ENCODE results near the gene GATA5.

The GATA5 gene, protein sequence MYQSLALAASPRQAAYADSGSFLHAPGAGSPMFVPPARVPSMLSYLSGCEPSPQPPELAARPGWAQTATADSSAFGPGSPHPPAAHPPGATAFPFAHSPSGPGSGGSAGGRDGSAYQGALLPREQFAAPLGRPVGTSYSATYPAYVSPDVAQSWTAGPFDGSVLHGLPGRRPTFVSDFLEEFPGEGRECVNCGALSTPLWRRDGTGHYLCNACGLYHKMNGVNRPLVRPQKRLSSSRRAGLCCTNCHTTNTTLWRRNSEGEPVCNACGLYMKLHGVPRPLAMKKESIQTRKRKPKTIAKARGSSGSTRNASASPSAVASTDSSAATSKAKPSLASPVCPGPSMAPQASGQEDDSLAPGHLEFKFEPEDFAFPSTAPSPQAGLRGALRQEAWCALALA

DNA sequence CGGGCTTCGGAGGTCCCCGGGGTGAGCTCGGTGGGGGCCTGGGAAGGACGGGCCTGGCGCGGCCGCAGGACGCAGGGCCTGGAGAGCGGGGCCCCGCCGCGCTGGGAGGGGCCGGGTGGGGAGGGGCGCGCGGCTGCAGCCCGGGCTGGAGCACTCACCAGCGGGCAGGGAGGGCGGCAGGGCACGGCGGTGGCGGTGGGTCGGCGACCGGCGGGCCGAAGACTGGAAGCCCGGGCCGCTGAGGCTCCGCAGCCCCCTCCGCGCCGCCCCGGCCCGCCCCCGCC, at the start of gene GATA5:
Gene GATA5, minus strand, starts transcription at position 224 of the 284 bp plus-strand sequence. CDS start 474 bp downstream, outside the sequence.
- Histone ChIP-seq H3K9ac (ENCODE audit: insufficient read length) (no peak within 1 kb of the TSS), H3K27ac (no peak within 1 kb of the TSS), H3K9me3 (ENCODE audit: low read depth, low read length) (no peaks in the 10 kb centered on the region), H3K36me3 (ENCODE audit: insufficient read depth, low read length) (no peaks in the 10 kb centered on the region), H3K4me3 (no peak within 1 kb of the TSS)
- DNase-seq (ENCODE audit: low read depth, low spot score), result no peak
- no peak for TF ChIP-seq FOXP2 (optimal IDR thresholded peaks at IDR 0.05; ENCODE audit: control extremely low read depth, extremely low read length, insufficient read depth)

DNA sequence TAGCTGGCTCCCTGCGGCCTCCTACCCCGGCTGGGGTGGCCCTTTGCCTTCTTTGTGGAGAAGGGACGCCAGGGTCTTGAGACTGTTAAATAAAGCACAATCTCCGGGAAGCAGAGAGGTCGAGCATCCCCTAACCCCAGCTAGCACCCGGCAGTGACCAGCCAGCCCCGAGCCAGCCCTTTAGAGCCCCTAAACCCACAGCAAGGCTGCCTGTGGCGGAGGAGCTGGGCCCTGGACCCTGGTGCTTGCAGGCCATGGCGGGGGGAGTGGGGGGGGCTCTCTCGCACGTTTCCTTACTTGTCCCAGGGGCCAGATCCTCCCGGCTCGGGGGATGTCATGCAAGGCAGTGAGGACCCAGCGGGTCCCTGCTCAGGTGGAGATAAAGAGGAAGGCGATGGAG, 49.2 kb upstream of the GATA5 start:
- no peak overlapping the region for H3K9ac ChIP-seq (ENCODE audit: insufficient read length)
- no peak overlapping the region for H3K4me3 ChIP-seq
- TF ChIP-seq EZH2 (IDR thresholded peaks at IDR 0.05), result no peak
- no peak for TF ChIP-seq POLR2AphosphoS5 (IDR thresholded peaks at IDR 0.05; ENCODE audit: borderline replicate concordance, low read depth, low read length)
- TF ChIP-seq FOXP2 (optimal IDR thresholded peaks at IDR 0.05; ENCODE audit: control extremely low read depth, extremely low read length, insufficient read depth), result no peak
- no peak overlapping the region for H3K27ac ChIP-seq
- H3K36me3 ChIP-seq (ENCODE audit: insufficient read depth, low read length), result no peaks in the 10 kb centered on the region
- H3K9me3 ChIP-seq (ENCODE audit: low read depth, low read length), result no peaks in the 10 kb centered on the region
- no peak for DNase-seq (ENCODE audit: low read depth, low spot score)

DNA sequence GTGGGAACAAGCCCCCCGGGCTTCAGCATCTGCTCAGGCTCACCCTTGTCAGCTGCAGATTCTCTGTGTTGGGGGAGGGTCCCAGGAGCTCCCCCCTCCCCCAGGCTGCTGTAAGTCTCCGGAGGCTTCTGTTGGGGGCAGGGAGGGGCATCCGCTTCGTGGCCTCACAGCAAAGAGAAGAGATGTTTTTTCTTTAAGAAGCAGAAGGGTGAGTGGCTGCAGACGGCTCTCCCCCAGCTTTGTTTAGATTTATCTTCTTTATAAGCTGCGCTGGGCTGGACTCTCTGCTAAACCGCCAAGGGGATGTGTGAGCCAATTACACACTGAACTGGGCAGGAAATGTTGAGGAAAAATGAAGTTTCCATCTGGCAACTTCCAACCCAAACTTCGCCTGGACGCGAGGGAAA, 48.7 kb upstream of the GATA5 start:
- DNase-seq (ENCODE audit: low read depth, low spot score), result no peak
- H3K9ac ChIP-seq (ENCODE audit: insufficient read length), result no peak overlapping the region
- no peak overlapping the region for H3K4me3 ChIP-seq
- no peaks in the 10 kb centered on the region for H3K9me3 ChIP-seq (ENCODE audit: low read depth, low read length)
- TF ChIP-seq EZH2 (IDR thresholded peaks at IDR 0.05), result no peak
- no peaks in the 10 kb centered on the region for H3K36me3 ChIP-seq (ENCODE audit: insufficient read depth, low read length)
- no peak overlapping the region for H3K27ac ChIP-seq

DNA sequence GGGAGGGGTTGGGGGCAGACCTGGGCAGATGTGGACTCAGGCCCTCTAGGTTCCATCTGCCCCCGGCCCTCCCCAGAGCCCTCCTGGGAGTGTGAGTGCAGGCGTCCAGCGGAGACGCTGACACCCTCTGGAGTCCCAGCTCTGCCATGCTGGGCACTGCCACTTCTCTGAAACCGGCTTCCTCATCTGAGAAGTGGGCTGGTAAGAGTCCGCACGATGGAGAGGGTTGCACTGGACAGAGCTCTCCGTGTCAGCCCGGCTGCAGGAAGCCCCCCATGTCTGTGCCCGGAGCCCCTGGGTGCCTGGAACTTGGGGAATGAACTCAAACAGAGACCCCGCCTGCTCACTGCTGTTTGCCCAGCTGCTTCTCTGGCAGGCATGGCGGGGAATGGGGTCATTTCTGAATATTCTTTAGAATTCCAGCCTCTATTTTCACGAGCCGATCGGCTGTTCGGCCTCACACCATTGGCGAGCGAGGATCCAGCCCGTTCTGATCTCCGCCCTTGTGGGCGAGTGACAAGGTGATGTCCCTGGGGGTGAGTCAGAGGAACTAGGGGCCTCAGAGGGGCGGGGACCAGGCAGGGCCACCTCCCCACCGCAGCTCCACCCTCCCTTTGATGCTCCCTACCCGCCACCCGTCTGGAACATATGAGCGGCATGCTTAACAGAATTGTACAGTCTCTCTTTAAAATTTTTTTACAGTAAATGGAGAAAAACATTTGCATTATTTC, 47.8 kb upstream of the GATA5 start:
- Histone ChIP-seq H3K36me3 (ENCODE audit: insufficient read depth, low read length) (no peaks in the 10 kb centered on the region), H3K4me3 (no peak overlapping the region), H3K9ac (ENCODE audit: insufficient read length) (no peak overlapping the region), H3K9me3 (ENCODE audit: low read depth, low read length) (no peaks in the 10 kb centered on the region), H3K27ac (no peak overlapping the region)
- no peak for TF ChIP-seq FOXP2 (optimal IDR thresholded peaks at IDR 0.05; ENCODE audit: control extremely low read depth, extremely low read length, insufficient read depth)
- no peak for TF ChIP-seq POLR2AphosphoS5 (IDR thresholded peaks at IDR 0.05; ENCODE audit: borderline replicate concordance, low read depth, low read length)
- TF ChIP-seq EZH2 (IDR thresholded peaks at IDR 0.05), result no peak
- no peak for DNase-seq (ENCODE audit: low read depth, low spot score)

DNA sequence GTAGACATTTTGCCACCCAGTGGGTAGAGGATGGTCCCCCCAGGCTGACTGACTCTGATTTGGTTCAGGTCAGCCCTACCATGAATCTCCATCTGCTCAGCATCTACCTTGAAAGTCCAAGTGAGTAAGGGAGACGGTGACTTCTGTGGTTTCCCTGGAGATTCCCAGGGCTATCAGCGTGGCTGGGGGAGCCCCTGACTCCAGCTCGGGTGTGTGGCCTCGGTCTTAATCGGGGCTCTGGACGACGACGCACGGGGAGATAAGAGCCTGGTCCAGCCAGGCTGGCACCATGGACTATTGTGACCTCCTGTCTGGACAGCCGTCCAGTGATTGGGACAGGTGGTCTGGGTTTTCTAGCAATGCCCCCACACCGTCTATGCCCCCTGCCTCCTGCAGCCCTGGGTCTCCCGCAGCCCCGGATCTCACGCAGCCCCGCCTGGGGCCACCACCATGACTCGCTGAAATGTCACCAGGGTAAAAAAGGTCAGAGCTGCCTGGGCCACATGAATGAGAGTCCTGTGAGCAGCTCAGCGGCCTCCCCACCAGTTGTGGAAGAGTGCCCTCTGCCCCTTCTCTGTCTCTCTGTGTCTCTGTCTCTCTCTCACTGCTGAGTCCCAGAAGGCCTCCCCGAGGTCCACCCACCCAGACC, 47.1 kb upstream of the GATA5 start:
- Histone ChIP-seq H3K4me3 (no peak overlapping the region), H3K9me3 (ENCODE audit: low read depth, low read length) (no peaks in the 10 kb centered on the region), H3K27ac (no peak overlapping the region), H3K9ac (ENCODE audit: insufficient read length) (no peak overlapping the region), H3K36me3 (ENCODE audit: insufficient read depth, low read length) (no peaks in the 10 kb centered on the region)
- TF ChIP-seq POLR2AphosphoS5 (IDR thresholded peaks at IDR 0.05; ENCODE audit: borderline replicate concordance, low read depth, low read length) (no peak), EZH2 (IDR thresholded peaks at IDR 0.05) (no peak), FOXP2 (optimal IDR thresholded peaks at IDR 0.05; ENCODE audit: control extremely low read depth, extremely low read length, insufficient read depth) (no peak)
- no peak for DNase-seq (ENCODE audit: low read depth, low spot score)

DNA sequence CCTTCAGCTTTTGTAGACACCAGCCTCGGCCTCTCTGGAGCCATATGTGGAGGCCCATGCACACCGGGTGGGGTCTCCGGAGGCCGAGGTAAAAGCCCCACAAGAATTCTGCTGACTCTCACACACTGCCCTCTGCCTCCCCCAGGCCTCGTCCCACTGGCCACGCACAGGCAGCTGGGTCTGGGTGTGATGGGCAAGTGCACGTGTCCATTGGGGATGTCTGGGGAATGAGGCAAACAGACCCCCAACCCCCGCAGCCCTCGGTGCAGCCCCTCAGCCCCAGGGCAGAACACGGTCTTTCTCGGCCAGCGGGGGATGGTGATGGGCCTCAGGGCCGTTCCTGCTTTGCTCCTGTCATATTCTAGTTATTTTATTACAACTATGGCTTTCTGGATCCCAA, 44.0 kb upstream of the GATA5 start:
- TF ChIP-seq FOXP2 (optimal IDR thresholded peaks at IDR 0.05; ENCODE audit: control extremely low read depth, extremely low read length, insufficient read depth) (no peak), EZH2 (IDR thresholded peaks at IDR 0.05) (no peak), POLR2AphosphoS5 (IDR thresholded peaks at IDR 0.05; ENCODE audit: borderline replicate concordance, low read depth, low read length) (no peak)
- no peaks in the 10 kb centered on the region for H3K36me3 ChIP-seq (ENCODE audit: insufficient read depth, low read length)
- H3K9me3 ChIP-seq (ENCODE audit: low read depth, low read length), result no peaks in the 10 kb centered on the region
- no peak overlapping the region for H3K27ac ChIP-seq
- H3K9ac ChIP-seq (ENCODE audit: insufficient read length), result no peak overlapping the region
- H3K4me3 ChIP-seq, result no peak overlapping the region
- DNase-seq (ENCODE audit: low read depth, low spot score), result no peak

DNA sequence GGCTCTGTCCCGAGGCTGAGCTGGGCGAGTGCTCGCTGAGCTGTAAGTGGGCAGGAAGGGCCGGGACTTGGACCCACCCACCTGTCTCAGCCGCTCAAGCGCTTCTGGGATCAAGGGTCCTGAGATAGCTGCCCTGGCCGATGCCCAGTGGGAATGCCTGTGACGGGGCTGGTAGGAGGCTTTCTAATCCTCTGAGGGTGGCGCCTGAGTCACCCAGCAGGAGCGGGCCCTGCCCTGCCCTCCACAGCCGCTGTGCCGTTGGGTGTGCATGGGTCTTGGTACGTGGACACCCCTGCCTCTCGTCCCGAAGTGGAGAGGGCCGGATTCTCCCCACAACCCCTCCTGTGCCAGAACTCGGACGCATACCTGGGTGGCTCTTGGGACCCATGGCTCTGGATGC, 43.1 kb upstream of the GATA5 start:
- Histone ChIP-seq H3K4me3 (no peak overlapping the region), H3K27ac (no peak overlapping the region), H3K9ac (ENCODE audit: insufficient read length) (no peak overlapping the region), H3K9me3 (ENCODE audit: low read depth, low read length) (no peaks in the 10 kb centered on the region), H3K36me3 (ENCODE audit: insufficient read depth, low read length) (no peaks in the 10 kb centered on the region)
- TF ChIP-seq EZH2 (IDR thresholded peaks at IDR 0.05), result no peak
- no peak for TF ChIP-seq FOXP2 (optimal IDR thresholded peaks at IDR 0.05; ENCODE audit: control extremely low read depth, extremely low read length, insufficient read depth)
- no peak for TF ChIP-seq POLR2AphosphoS5 (IDR thresholded peaks at IDR 0.05; ENCODE audit: borderline replicate concordance, low read depth, low read length)
- DNase-seq (ENCODE audit: low read depth, low spot score), result no peak

DNA sequence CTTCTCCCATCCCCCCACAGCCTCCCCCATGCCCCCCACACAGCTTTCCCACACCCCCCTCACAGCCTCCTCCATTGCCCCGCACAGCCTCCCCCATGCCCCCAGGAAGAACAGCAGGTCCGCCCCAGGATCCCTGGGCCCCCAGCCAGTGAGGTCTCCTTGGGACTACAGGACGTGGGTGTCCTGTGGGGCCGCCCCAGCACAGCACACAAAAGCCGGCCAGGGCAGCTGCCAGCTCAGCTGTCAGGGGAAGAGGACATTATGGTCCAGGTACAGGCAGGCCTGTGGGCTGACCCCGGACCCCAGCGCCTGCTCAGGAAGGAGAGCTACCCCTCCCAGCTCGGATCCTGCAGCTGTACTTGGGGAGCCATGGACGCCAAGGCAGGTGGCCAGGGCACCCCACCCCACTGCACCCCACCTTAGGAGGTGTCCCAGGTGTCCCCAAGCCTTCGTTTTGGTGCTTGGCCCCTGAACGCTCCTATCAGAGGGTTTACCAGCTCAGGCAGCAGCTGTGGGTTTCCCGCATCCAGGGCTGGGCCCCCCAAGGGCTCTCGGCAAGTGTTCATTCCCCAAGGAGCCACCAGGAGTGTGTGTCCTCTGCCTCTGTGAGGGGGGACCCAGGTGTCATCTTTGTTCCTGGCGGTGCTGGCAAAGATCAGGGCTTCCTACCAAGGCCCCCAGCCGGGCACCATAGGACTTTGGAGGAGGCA, 42.3 kb upstream of the GATA5 start:
- no peak overlapping the region for H3K27ac ChIP-seq
- H3K36me3 ChIP-seq (ENCODE audit: insufficient read depth, low read length), result no peaks in the 10 kb centered on the region
- no peak for DNase-seq (ENCODE audit: low read depth, low spot score)
- no peak overlapping the region for H3K4me3 ChIP-seq
- no peaks in the 10 kb centered on the region for H3K9me3 ChIP-seq (ENCODE audit: low read depth, low read length)
- TF ChIP-seq EZH2 (IDR thresholded peaks at IDR 0.05), result no peak
- TF ChIP-seq FOXP2 (optimal IDR thresholded peaks at IDR 0.05; ENCODE audit: control extremely low read depth, extremely low read length, insufficient read depth), result no peak
- no peak for TF ChIP-seq POLR2AphosphoS5 (IDR thresholded peaks at IDR 0.05; ENCODE audit: borderline replicate concordance, low read depth, low read length)
- H3K9ac ChIP-seq (ENCODE audit: insufficient read length), result no peak overlapping the region
